Stimulated activated CD8-positive, alpha-beta memory T cell treated with anti-CD3 and anti-CD28 coated beads, Interleukin-4, amount 100 ng/mL, for 48 hours (primary cell): ENCODE data around the gene ARHGEF10L.

Experiments used
- DNase-seq: peaks from one replicate; pipeline ENCODE4 v3.0.0-alpha.2; 2020

The ARHGEF10L gene

DNA sequence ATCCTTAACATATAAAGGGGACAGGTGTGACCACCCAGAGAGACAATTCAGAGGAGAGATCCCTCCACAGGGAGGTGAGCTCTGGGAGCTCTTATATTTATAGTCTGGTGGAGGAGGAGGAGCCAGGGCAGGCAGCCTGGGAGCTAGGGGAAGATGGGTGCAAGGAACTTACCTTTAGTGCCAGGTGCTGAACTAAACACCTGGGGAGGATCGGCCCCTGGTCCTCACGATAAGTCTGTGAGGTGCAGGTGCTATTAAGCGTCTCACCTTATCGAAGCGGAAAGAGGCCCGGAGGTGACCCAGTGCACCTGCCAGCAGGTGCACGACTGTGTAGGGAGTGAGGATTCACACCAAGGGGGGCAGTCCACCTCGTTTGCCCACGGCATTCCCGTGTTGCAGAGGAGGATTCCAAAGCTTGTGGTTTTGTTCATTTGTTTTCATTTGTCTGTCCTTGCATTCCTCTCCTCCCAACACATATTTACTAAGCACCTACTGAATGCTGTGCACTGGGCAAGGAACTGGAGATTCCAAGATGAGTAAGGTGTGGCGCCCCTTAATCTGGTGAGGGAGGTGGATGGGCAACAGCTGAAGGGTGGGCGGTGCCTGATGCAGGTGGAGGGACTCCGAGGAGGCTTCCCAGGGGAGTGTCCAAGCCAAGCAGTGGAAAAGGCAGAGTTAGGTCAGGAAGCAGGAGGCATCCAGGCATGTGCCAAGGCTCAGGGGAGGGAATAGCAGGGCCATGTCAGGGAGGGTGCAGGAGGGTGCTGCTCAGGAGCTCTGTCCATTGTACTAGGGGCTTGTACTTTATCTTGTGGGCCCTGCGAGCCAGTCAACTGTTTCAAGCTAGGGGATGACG, 11.5 kb downstream of the ARHGEF10L start:
- DNase-seq: no peak

DNA sequence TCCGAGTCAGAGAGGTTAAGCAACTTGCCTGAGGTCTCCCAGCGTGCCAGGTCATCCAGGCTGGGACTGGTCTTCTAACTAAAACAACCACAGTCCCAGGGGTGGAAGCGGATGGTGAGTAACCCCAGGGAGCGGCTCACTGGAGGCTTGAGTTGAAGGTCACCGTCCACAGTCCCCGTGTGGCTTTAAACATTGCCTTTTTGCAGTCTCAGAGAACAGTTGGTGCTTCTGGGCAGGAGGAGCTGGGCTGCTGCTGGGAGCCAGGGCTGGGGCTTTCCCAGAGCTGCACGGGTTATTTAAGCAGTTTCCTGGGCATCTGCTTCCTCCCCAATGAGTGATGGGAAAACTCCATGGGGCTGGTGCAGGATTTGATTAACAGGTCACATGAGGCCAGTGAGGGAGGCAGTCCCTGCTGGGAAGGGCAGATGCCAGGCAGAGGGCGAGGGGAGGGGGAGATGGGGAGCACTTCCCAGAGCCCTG, 12.3 kb downstream of the ARHGEF10L start:
- no peak for DNase-seq

DNA sequence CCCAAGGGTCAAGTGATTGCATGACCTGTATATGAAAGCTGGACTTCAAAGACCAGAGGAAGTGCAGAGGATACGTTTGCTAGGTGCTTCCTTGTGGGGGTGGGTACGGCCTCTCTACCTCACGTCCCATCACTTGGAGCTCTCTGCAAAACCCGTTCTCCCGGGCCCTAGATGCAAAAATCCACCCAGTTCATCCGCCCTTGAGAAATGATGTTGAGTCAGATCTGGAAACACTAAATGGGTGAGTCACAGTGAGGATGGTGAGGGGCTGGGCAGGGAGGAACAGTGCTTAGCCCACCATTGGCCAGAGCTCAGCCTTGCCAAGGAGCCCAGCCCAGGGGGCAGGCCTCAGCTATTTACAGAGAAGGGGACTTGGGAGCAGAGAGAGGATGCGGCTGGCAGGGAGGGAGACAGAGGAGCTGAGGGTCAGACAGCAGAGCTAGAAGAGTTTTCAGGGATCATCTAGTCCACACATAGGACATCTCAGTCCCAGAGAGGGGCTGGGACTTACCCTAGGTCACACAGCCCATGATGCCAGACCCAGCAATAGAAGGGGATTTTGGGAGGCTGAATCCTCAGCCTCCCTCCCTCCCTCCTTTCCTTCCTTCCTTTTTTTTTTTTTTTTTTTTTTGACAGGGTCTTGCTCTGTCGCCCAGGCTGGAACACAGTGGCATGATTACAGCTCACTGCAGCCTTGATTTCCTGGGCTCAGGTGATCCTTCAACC, 14.6 kb downstream of the ARHGEF10L start:
- DNase-seq: no peak

DNA sequence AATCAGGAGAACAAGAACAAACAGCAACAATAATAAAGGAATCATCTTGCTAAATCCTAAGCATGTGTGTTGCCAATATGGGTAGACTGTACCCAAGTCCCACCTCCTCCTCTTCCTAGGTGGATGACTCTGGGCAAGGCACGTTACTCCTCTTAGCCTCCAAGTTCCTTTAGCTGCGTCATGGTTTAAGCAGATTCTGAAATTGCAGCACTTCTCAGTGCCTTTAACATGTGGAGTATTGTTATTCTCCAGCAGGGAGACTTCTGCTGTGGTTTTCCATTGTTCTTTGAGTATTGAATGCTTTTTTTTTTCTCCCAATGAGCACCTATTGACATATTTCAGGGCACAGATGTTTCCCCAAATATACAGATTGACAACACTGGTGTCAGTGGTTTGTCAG, 15.5 kb downstream of the ARHGEF10L start:
- no peak for DNase-seq

DNA sequence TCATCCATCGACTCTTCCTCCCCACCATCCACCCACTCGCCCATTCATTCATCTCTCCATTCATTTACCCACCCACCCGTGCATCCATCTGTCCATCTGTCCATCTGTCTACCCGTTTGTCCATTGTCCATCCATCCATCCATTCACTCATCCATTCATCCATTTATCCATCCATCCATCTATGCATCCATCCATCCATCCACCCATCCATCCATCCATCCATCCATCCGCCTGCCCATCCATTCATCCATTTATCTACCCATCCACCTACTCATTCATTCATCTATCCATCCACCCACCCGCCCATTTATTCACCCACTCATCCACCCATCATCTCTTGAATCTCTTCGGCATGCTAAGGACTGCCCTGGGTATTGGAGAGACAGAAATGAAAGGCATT, 18.5 kb downstream of the ARHGEF10L start:
- no peak for DNase-seq

DNA sequence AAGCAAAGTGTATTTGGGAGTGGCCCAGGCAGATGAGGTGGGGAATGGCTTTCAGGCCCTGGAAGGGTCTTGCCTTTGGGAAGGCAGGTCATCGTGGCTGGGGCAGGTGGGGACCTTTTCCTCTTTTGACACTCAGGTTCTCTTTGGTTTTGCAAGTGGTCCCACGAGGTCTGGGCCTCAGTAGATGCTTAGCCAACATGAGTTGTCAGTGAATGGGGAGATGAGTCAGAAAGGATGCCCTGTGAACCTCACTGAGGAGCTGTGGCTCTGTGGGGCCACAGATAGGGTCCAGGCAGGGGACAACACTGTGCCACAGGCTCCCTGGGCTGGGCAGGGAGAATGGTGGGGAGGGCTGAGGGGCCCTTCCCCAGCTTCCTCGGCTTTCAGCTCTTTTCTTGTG, 19.0 kb downstream of the ARHGEF10L start:
- DNase-seq: no peak

DNA sequence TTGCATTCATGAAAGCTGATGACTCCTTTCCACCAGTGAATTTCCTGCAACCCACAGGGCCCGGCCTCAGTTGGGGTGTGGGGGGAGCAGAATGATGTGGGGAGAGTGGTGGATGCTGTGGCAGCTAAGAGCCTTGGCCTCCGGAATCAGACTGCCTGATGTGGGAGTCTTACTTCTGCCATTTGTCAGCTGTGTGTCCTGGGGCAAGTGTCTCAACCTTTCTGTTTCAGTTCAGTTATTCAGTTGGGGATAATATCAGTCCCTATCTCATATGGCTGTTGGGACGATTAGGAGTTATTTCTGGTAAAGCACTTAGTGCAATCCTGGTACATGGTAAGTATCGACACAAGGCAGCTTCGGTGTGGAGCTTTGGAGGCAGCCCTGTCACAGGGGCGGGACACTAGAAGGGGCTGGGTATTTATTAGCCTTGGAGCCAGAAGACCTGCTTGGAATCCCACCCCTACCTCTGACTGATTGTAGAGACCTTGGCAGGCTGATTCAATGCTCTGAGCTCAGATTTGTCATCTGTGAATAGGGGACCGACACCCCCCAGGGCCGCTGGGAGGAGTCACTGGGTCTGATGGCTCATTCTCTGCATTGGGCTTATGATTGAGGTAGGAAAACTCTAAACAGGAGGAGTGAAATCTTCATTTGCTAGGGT, 19.6 kb downstream of the ARHGEF10L start:
- no peak for DNase-seq

DNA sequence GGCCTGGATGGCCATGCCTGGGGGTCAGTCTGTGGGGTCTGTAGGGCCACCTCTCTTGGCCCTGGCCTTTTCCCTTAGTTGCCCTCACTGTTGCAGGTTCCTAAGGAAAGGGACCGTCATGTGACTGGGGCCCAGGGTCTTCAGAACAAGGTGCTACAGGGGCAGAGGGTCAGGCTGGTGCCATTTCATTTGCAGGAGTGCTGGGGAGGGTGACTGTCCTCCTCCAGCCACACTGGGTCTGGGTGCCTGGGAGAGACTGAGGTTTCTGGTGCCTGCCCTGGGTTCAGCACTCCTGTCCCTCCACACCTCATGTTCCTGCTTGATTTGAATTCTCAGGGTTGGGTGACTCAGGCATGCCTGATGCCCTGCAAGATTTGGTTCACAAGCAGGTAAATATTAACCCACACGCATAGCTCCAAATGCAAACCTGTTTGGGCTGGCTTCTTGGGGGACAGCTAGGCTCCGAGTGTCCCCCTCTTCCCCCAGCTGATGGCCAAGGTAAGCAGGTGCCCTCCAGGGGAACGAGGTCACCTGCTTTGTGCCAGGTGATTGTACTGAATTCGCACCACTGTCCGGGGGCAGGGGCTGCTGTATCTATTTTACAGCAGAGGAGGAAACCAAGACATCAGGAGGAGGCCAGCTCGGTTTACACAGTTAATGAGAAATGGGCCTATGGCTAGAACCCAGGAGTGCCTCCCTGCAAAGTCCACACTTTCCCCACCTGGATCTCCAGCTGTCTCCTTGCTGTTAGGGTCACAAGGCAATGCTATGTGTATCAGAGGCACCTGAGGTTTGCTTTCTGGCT, 20.3 kb downstream of the ARHGEF10L start:
- DNase-seq: no peak

DNA sequence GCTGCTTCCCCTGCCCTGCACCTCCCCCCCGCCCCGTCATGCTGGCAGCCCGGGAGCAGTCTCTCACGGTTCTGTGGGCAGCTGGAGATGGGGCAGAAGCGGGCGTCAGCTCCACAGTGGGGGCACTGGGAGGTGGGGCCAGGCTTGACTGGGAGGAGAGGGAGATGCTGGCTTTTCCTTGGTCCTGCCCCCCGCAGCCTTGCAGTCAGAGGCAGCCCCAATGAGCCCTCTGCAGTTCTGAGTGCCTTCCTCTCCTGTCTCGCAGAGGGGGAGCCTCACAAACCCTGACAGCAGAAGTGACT, 21.7 kb downstream of the ARHGEF10L start:
- no peak for DNase-seq

DNA sequence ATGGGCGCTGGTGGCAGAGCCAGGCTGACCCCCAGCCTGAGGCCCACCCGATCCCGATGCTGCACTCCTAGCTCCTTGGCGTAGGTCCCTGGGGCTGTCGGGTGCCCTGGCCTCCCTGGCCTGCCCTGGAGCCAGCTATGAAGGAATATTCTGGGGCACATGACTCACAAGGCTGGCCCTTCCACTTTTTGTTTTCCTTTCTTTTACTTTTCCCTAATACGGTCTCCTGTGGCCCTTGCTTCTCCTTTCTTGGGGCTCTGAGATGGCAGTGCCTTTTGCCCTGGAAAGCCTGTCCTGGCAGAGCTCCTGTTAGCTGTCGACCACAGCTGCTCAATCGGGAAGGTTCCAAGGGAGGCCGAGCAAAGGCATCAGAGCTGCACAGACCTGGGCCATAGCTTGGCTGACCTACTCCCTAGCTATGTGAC, 22.1 kb downstream of the ARHGEF10L start:
- DNase-seq: no peak

DNA sequence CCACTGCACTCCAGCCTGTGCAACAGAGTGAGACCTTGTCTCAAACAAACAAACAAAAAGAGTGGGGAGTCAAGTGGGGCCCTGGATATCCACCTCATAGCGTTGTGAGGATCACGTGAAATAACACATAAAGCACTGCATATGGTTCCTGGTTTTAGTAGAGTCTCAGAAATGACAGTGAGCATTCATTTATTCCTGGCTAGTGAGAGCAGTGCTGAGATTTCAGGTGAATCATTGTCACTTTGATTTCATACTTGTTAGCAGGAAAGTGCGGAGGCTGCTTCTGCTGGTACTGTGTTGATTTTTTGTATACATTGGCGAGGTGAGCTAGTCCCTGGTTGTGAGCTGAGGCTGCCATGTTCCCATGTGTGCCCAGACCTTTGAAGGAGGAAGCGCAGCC, 22.9 kb downstream of the ARHGEF10L start:
- DNase-seq: no peak

DNA sequence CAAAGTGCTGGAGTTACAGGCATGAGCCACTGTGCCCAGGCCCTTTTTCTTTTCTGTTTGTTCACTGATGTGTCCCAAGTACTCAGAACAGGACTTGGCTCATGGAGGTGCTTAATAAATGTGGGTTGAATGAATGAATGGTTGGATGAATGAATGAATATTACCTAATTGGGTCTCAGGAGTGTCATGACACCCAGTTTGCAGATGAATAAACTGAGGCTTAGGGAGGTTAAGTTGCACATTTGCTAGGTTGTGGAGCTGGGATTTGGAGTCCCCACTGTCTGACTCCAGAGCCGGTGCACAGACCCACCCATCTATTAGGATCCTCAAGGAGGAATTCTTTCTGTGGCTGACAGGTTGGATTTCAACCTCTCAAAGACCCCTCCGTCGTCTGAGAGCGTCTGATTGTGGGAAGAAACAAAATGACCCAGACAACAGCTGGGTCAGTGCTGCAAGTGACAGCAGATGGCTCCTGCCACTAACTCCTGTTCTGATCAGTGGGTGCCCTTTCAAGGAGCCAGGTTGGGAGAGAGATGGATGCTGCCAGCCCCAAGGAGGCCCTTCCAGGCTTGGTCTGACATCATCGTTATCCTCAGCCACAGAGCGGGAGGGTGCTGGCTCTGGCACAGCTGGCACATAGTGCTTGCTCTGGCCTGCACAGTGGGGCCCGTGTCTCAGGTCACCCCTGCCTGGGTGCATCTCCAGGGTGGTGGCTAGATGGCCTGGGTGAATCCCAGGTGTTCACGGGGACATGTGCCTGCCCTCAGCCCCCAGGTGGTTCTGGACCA, 24.2 kb downstream of the ARHGEF10L start:
- DNase-seq: no peak

DNA sequence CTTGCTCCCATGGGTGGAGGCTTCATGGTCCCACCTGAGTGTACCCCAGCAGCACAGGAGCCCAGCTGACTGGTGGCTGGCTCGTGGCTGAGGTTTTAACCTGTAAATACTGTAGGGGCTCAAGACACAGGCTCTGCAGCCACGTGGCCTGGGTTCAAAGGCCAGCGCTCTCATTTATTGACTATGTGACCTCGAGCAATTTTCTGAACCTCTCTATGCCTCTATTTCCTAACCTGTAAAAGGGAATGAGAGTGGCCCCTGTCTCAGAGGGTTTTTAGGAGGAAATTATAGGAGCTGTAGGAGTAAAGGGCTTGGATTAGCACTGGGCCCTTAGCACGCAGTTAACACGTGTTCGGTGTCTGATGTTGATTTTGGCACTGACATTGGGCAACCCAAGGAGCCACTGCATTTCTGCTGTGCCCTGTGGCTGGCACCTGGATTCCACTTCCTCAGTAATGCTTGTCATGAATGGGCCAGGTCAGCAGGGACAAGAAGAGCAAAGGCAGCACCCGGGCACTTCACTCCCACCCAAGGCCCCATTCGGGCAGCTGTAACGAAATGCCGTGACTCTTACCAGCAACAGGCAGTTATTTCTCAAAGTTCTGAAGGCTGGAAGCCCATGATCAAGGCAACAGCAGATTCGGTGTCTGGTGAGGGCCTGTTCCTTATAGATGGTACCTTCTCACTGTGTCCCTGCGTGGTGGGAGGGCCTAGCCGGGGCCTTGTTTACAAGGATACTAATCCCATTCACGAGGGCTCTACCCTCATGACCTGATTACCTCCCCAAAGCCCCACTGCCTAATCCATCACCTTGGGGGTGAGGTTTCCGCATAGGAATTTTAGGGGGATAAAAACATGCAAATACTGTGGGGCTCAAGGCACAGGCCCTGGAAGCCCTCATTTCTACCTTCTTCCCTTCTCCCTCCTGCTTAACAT, 25.2 kb downstream of the ARHGEF10L start:
- DNase-seq: no peak

DNA sequence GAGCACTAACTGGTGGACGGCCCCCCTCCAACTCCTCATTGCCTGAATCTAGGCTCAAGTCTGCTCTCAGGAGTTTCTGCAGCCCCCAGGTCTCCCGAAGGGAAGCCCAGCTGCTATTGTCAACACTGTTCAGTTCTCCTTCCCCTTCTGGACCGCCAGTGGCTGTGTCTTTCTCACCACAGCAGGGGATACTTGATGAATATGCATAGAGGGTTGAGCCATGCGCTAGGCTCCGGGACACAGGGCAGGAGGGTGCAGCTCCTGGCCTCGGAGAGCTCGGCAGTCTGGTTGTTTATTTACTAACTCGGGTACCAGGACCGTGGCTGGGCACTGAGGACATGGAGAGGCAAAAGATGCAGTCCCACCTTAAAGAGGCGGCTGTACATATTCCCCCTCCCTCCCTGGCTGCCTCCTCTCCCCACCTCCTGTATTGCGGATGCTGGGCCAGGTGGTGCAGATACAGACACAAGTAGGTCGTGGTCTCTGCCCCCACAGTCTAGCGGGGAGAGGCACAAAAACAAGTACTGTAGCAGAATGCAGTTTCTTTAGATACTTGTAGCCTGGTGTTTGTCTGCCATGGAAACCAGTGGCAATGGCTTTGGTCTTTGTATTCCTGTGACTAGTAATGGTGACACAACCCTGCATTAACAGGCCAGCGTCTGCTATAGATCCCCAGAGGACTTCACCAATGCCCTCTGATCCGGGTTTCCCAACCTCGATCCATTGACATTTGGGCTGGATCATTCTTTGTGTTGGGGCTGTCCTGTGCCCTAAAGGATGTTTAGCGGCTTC, 26.2 kb downstream of the ARHGEF10L start:
- no peak for DNase-seq

DNA sequence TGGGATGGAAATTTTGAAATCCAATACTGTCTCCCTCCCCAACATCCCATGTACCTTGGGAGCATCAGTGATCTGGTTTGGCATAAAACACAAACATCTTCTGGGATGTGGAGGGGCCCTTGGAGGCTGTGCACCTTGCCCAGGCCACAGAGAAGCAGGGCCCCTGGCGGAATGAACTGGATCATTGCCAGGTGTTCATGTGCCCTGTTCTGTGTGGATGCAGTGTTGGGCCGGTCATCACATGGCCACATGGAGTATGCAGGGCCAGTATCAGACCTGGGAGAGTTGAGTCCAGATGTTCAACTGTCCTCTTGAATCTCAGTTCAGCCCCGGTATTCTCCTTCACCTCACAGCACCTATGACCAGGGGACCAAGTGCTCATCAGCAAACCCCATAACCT, 26.9 kb downstream of the ARHGEF10L start:
- no peak for DNase-seq

DNA sequence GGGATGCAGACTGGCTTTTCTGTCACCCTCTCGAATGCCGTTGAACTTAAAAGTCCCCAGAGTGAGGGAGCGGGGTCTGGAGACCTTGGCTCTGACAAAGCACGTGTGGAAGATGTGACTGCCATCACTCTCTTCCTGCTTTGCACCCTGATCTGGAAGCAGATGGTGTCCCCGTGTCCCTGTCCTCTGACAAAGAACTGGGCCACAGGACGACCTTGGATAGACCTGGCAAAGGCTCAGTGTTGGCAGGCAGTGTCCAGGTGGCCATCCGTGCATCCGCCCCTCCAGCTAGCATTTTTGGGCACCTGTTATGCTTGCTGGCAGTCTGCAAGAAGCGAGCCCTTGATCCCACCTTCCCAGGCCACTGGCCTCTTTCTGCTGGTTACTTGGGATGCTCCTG, 27.4 kb downstream of the ARHGEF10L start:
- no peak for DNase-seq

DNA sequence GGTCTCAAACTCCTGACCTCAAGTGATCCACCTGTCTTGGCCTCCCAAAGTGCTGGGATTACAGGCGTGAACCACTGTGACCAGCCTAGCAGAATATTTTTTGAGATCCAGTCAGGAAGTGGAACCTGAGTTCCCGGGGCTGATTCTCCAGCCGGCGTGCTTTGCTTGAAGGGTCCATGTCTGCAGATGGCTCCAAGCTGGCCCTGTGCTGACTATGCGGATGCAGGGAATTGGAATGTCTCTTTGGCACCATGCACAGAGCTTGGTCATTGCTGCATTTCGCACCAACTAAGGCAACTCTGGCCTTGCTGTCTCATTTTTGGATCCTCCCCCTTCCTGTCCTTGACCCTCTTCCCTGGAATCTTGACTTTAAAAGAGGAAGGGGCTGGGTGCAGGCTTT, 28.1 kb downstream of the ARHGEF10L start:
- no peak for DNase-seq

DNA sequence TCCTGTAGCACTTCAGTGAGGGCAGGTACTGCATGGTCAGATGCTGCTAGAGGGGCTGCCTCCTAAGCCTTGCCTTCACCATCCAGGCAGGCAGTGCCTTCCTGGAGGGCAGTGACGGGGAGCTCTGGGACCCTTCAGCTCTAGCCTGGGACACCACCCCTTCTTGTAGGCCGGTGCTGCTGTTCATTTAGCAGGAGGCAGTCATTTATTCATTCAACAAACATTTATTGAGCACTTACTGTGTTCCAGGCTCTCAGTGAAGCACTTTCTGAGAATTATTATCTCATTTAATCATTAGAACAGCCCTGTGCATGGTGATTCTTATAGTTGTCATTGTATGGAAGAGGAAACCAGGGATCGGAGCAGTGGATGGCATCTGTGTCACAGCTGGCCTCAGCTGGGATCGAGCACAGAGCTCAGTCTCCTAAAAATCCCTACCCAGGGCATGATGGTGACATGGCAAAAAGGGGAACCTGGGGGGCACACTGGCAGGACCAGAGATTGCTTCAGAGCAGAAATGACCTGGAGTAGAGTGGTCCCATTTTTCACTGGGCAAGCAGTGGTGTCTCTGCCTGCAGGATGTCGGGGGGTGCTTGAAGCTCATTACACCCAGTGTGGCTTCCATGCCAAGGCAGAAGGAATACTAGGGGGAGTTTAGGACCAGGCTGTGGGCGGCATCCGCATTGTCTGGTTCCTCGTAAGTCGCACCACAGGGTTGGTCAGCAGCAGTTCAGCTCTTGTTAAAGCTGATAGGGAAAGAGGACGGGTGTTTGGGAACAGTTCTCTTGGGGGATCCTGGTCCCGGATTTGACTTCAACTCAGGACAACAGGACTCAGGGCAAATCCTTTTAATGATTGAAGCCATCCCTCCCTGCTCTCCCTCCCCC, 28.8 kb downstream of the ARHGEF10L start:
- no peak for DNase-seq
